CD14-positive monocyte (primary cell): ENCODE results near the gene MLH1. TPM values are rescaled to one million over a fixed set of nuclear protein-coding genes. Genes with fewer than 3 reads are reported as not detected.

Source experiments
- DNase-seq, 3 donors: peaks; one replicate each; pipeline ENCODE4 v3.0.0-alpha.2; 2011 to 2022
- H2AFZ ChIP-seq: 2 replicates; pipeline ENCODE4 v1.6.0; 2012; ENCODE audit warnings: mild to moderate bottlenecking, low read depth, low read length, inconsistent platforms; ENCODE audit not compliant: insufficient read depth, poor library complexity, severe bottlenecking
- H3K27ac ChIP-seq, 2 donors: 1 replicate in 1 of 2; 2 replicates in 1 of 2; pipeline ENCODE4 v1.5.1; 2012 to 2013; ENCODE audit warnings: low read length in 2 of 2, control low read depth in 1 of 2, inconsistent platforms in 1 of 2, low read depth in 1 of 2, mild to moderate bottlenecking in 1 of 2
- H3K27me3 ChIP-seq, 2 donors: one replicate each; pipeline versions ENCODE4 v1.6.0 to v1.6.1; 2011 to 2013; ENCODE audit warnings: low read length in 2 of 2; ENCODE audit not compliant: control insufficient read depth in 2 of 2, insufficient read depth in 2 of 2
- H3K36me3 ChIP-seq, 2 donors: replicated peaks in 1 of 2; 1 replicate in 1 of 2; 2 replicates in 1 of 2; pipeline versions ENCODE4 v1.5.1 to v1.6.1; 2012 to 2013; ENCODE audit warnings: low read length in 2 of 2, control low read depth in 1 of 2, inconsistent platforms in 1 of 2, mild to moderate bottlenecking in 1 of 2; ENCODE audit not compliant: insufficient read depth in 2 of 2, control insufficient read depth in 1 of 2
- H3K4me1 ChIP-seq, 2 donors: 1 replicate in 1 of 2; 2 replicates in 1 of 2; pipeline versions ENCODE4 v1.5.1 to v1.6.1; 2012 to 2013; ENCODE audit warnings: low read length in 2 of 2, control low read depth in 1 of 2, inconsistent platforms in 1 of 2, mild to moderate bottlenecking in 1 of 2, moderate library complexity in 1 of 2; ENCODE audit not compliant: insufficient read depth in 2 of 2, control insufficient read depth in 1 of 2
- H3K4me2 ChIP-seq: replicated peaks from 2 replicates; pipeline ENCODE3; 2012; ENCODE audit warnings: low read length, moderate library complexity, mild to moderate bottlenecking; ENCODE audit not compliant: poor library complexity, severe bottlenecking; ENCODE audit errors: extremely low read depth
- H3K4me3 ChIP-seq, 3 experiments: fragments of 200-600 bp in 1 of 3; sonication (generic) in 1 of 3; replicated peaks in 1 of 3; 1 replicate in 2 of 3; 2 replicates in 1 of 3; pipeline ENCODE4 v1.5.1; 2011 to 2013; ENCODE audit warnings: low read length in 3 of 3, mild to moderate bottlenecking in 3 of 3, control low read depth in 2 of 3, low read depth in 2 of 3, inconsistent platforms in 1 of 3, moderate library complexity in 1 of 3
- H3K79me2 ChIP-seq: 2 replicates; pipeline ENCODE4 v1.6.0; 2012; ENCODE audit warnings: mild to moderate bottlenecking, control low read depth, inconsistent platforms, low read length, moderate library complexity; ENCODE audit not compliant: insufficient read depth
- H3K9ac ChIP-seq: 2 replicates; pipeline ENCODE4 v1.6.0; 2017; ENCODE audit warnings: low read length, mild to moderate bottlenecking; ENCODE audit not compliant: insufficient read depth, poor library complexity, severe bottlenecking
- H3K9me3 ChIP-seq, 2 donors: replicated peaks in 1 of 2; 1 replicate in 1 of 2; 2 replicates in 1 of 2; pipeline versions ENCODE4 v1.5.1 to v1.6.1; 2012 to 2013; ENCODE audit warnings: low read length in 2 of 2, control low read depth in 1 of 2; ENCODE audit not compliant: control insufficient read depth in 1 of 2, insufficient read depth in 1 of 2
- H4K20me1 ChIP-seq: 2 replicates; pipeline ENCODE4 v1.6.0; 2012; ENCODE audit warnings: mild to moderate bottlenecking, low read length, control low read depth, moderate library complexity; ENCODE audit not compliant: insufficient read depth
- H3K27ac Mint-ChIP-seq, 7 donors: one replicate each; pipeline ENCODE4 v1.8.0; 2020; ENCODE audit warnings: mild to moderate bottlenecking in 7 of 7, mixed read lengths in 7 of 7, moderate library complexity in 6 of 7, inconsistent platforms in 2 of 7
- H3K27me3 Mint-ChIP-seq, 3 donors: one replicate each; pipeline ENCODE4 v1.8.0; 2021 to 2022; ENCODE audit warnings: low read depth in 3 of 3, mild to moderate bottlenecking in 3 of 3, mixed read lengths in 3 of 3, moderate library complexity in 3 of 3, inconsistent platforms in 1 of 3
- H3K36me3 Mint-ChIP-seq, 2 donors: one replicate each; pipeline ENCODE4 v1.8.0; 2020; ENCODE audit warnings: mixed read lengths in 2 of 2, inconsistent platforms in 1 of 2, mild to moderate bottlenecking in 1 of 2
- H3K4me1 Mint-ChIP-seq: one replicate; pipeline ENCODE4 v1.8.0; 2020; ENCODE audit warnings: mild to moderate bottlenecking, mixed read lengths
- H3K4me3 Mint-ChIP-seq, 2 donors: one replicate each; pipeline ENCODE4 v1.8.0; 2020; ENCODE audit warnings: mild to moderate bottlenecking in 2 of 2, mixed read lengths in 2 of 2, moderate library complexity in 1 of 2
- H3K9me3 Mint-ChIP-seq, 7 donors: one replicate each; pipeline ENCODE4 v1.8.0; 2020 to 2022; ENCODE audit warnings: mixed read lengths in 7 of 7, mild to moderate bottlenecking in 6 of 7, moderate library complexity in 6 of 7, inconsistent platforms in 2 of 7
- CTCF ChIP-seq: fragments of 200-600 bp; IDR thresholded peaks from one replicate; pipeline ENCODE4 v1.8.0; 2022; ENCODE audit warnings: antibody characterized with exemption, mild to moderate bottlenecking
- WGBS: methylation state at CpG from one replicate; pipeline ENCODE4 v1.1.5; 2013; ENCODE audit warnings: missing lambda C conversion rate; ENCODE audit not compliant: insufficient coverage; 5-methylcytosine and 5-hydroxymethylcytosine counted together
- intact Hi-C, 2 donors: fragments of 100-400 bp; cut with micrococcal nuclease; formaldehyde crosslinking; loops; one replicate each; pipeline versions ENCODE4 v1.15.0 to v1.15.1; 2023
- polyA plus RNA-seq, 3 donors: library from polyadenylated mRNA; depleted of rRNA in 1 of 3; unstranded in 2 of 3; stranded (reverse) in 1 of 3; fragments of 300-500 nt in 2 of 3; fragments of >200 nt in 1 of 3; fragmentation: Illumina TruSeq in 2 of 3; gene quantifications; 1 replicate in 2 of 3; 2 replicates in 1 of 3; pipeline ENCODE4 v1.2.3, GENCODE V29; 2012 to 2021
- small RNA-seq: library from RNA; depleted of rRNA; stranded (forward); fragments of <200 nt; gene quantifications from one replicate; pipeline ENCODE3, GENCODE V24; 2012; ENCODE audit warnings: low read depth; ENCODE audit not compliant: insufficient read length

The MLH1 gene
- polyA plus RNA-seq, 3 donors = 13.7 to 19.7 (median 18.5) TPM

GRCh38 chr3:37100411-37100810, 107.1 kb downstream of the MLH1 start:
- DNase-seq = no peak
- H3K4me2 ChIP-seq = no peak overlapping the region
- H3K9me3 ChIP-seq = no peaks in the 10 kb centered on the region
- TF ChIP-seq CTCF = no peak
- no peaks in the 10 kb centered on the region for H3K79me2 ChIP-seq
- no peaks in the 10 kb centered on the region for H4K20me1 ChIP-seq
- no peak overlapping the region for H3K27ac ChIP-seq
- H3K4me1 ChIP-seq = peaks cover 3 to 6% of the 10 kb centered on the region in 2 donors
- no peaks in the 10 kb centered on the region for H3K27me3 ChIP-seq
- intact Hi-C loops = no loop called here
- Mint-ChIP-seq H3K4me3 (no peak overlapping the region), H3K4me1 (peaks cover 5% of the 10 kb centered on the region), H3K27me3 (no peaks in the 10 kb centered on the region), H3K36me3 (peaks cover 17 to 29% of the 10 kb centered on the region in 2 donors), H3K27ac (no peak overlapping the region), H3K9me3 (no peaks in the 10 kb centered on the region)
- H3K4me3 ChIP-seq = no peak overlapping the region
- H2AFZ ChIP-seq = no peak overlapping the region
- H3K9ac ChIP-seq = no peak overlapping the region
- peaks cover 5 to 10% of the 10 kb centered on the region in 2 donors for H3K36me3 ChIP-seq
- WGBS = 100% methylated on average over 1 of the region's 1 CpG

Small RNAs within 50 kb of the gene (small RNA-seq; reads per million reads assigned to genes)
- gene RF00019 = not detected
- not detected for gene RNU6ATAC4P

Other genes starting within 250 kb of the MLH1 start
- not detected for gene DCLK3, start 229.0 kb upstream of the MLH1 start, polyA plus RNA-seq
- 1 to 10 TPM; 2.8 to 6.3 (median 5.8) TPM for gene TRANK1, start 48.5 kb upstream of the MLH1 start, polyA plus RNA-seq
- gene EPM2AIP1, start 387 bp upstream of the MLH1 start, polyA plus RNA-seq = 10 to 100 TPM in 1 of 3 donors, 1 to 10 TPM in 2; 3.6 to 11.3 (median 5.8) TPM
- 10 to 100 TPM; 30.9 to 39.4 (median 31.7) TPM for gene LRRFIP2, start 181.1 kb downstream of the MLH1 start, polyA plus RNA-seq
- gene GOLGA4, start 249.8 kb downstream of the MLH1 start, polyA plus RNA-seq = 1 to 10 TPM in 2 of 3 donors, under 1 TPM in 1; 0.75 to 5.8 (median 4.6) TPM